ENCODE measurements around the gene OPTC. TPM values are rescaled to one million over a fixed set of nuclear protein-coding genes. Genes with fewer than 3 reads are reported as not detected.

The OPTC gene
- total RNA-seq, 5 donors from 2014 or later (not counting 1 experiment from before 2014, with no cell fraction given): not detected

- DNase-seq (no peak), ATAC-seq (replicated peaks in 1 of 4) (no peak)
- H3K27ac Mint-ChIP-seq: no peak overlapping the region
- 90% methylated on average over 1 of the region's 1 CpG for WGBS (ENCODE audit: insufficient coverage)
- H3K36me3 Mint-ChIP-seq: no peaks in the 10 kb centered on the region
- ChIA-PET POLR2A (no interaction called here), CTCF (no interaction called here)
- peaks cover 0 to 15% of the 10 kb centered on the region in 2 experiments for H3K27me3 ChIP-seq (replicated peaks in 1 of 2; ENCODE audit: control insufficient read depth in 2 of 2, extremely low read depth in 1 of 2, insufficient read depth in 2 of 2, low read length in 1 of 2)
- H3K9me3 ChIP-seq: no peaks in the 10 kb centered on the region
- H3K27me3 Mint-ChIP-seq: peaks cover 0 to 3% of the 10 kb centered on the region in 2 donors
- H3K4me3 ChIP-seq (ENCODE audit: control insufficient read depth in 1 of 2, extremely low read depth in 1 of 2, low read length in 1 of 2): no peak overlapping the region
- no peaks in the 10 kb centered on the region for H3K36me3 ChIP-seq (ENCODE audit: control insufficient read depth in 2 of 2, extremely low read depth in 1 of 2, insufficient read depth in 1 of 2, low read length in 1 of 2)
- H3K4me1 Mint-ChIP-seq: peaks cover 2 to 7% (median 5%) of the 10 kb centered on the region in 3 donors
- no peaks in the 10 kb centered on the region for H3K9me3 Mint-ChIP-seq
- H3K27ac ChIP-seq (ENCODE audit: low read length): no peak overlapping the region
- no peak overlapping the region for H3K4me3 Mint-ChIP-seq
- peaks cover 0 to 2% of the 10 kb centered on the region in 2 experiments for H3K4me1 ChIP-seq (ENCODE audit: control insufficient read depth in 1 of 2, extremely low read depth in 1 of 2, insufficient read depth in 2 of 2, low read length in 2 of 2)
Measured at GRCh38 chr1:203500279-203500678, 6.3 kb downstream of the OPTC start.

- Mint-ChIP-seq H3K4me1 (peaks cover 2 to 7% (median 5%) of the 10 kb centered on the region in 3 donors), H3K4me3 (no peak overlapping the region), H3K27me3 (peaks cover 0 to 3% of the 10 kb centered on the region in 2 donors), H3K27ac (no peak overlapping the region), H3K36me3 (no peaks in the 10 kb centered on the region), H3K9me3 (no peaks in the 10 kb centered on the region)
- Histone ChIP-seq H3K4me1 (ENCODE audit: control insufficient read depth in 1 of 2, extremely low read depth in 1 of 2, insufficient read depth in 2 of 2, low read length in 2 of 2) (peaks cover 0 to 2% of the 10 kb centered on the region in 2 experiments), H3K27ac (ENCODE audit: low read length) (no peak overlapping the region), H3K36me3 (ENCODE audit: control insufficient read depth in 2 of 2, extremely low read depth in 1 of 2, insufficient read depth in 1 of 2, low read length in 1 of 2) (no peaks in the 10 kb centered on the region), H3K4me3 (ENCODE audit: control insufficient read depth in 1 of 2, extremely low read depth in 1 of 2, low read length in 1 of 2) (no peak overlapping the region), H3K9me3 (no peaks in the 10 kb centered on the region), H3K27me3 (replicated peaks in 1 of 2; ENCODE audit: control insufficient read depth in 2 of 2, extremely low read depth in 1 of 2, insufficient read depth in 2 of 2, low read length in 1 of 2) (peaks cover 0 to 5% of the 10 kb centered on the region in 2 experiments)
- ATAC-seq (replicated peaks in 1 of 4) (no peak), DNase-seq (no peak)
- ChIA-PET POLR2A (interaction anchor here in 1 of 2 donors (0.5 kb wide), 1 partner anchor 342 kb away, joined by 7 read pairs; no protein-coding TSS in a partner anchor), CTCF (interaction anchor here (0.6 to 3.7 kb wide), 11 partner anchors 9 to 269 kb away, joined by 3 to 30 read pairs (median 3); partner anchors contain the start of gene ATP2B4 (in 1 of the 2))
- WGBS (ENCODE audit: insufficient coverage): 88% methylated on average over 2 of the region's 3 CpGs
Measured at GRCh38 chr1:203503836-203504235, 9.9 kb downstream of the OPTC start.

GRCh38 chr1:203504400-203505250 lies 10.7 kb downstream of the OPTC start:
- H3K27ac Mint-ChIP-seq: no peak overlapping the region
- CTCF ChIA-PET: interaction anchor here (0.6 to 3.7 kb wide), 16 partner anchors 8 to 624 kb away, joined by 3 to 30 read pairs (median 3); partner anchors contain the start of gene ATP2B4 (in 2 of the 2)
- no peak overlapping the region for H3K27ac ChIP-seq (ENCODE audit: low read length)
- peak; percentile 31 to 84 (median 65) for DNase-seq
- H3K4me1 Mint-ChIP-seq: peaks cover 2 to 7% (median 5%) of the 10 kb centered on the region in 3 donors
- H3K4me3 Mint-ChIP-seq: no peak overlapping the region
- H3K9me3 ChIP-seq: no peaks in the 10 kb centered on the region
- no peaks in the 10 kb centered on the region for H3K36me3 ChIP-seq (ENCODE audit: control insufficient read depth in 2 of 2, extremely low read depth in 1 of 2, insufficient read depth in 1 of 2, low read length in 1 of 2)
- WGBS (ENCODE audit: insufficient coverage): 25% methylated on average over 5 of the region's 12 CpGs
- peak; percentile 50 to 82 (median 66) for ATAC-seq (replicated peaks in 1 of 4)
- peaks cover 0 to 2% of the 10 kb centered on the region in 2 experiments for H3K4me1 ChIP-seq (ENCODE audit: control insufficient read depth in 1 of 2, extremely low read depth in 1 of 2, insufficient read depth in 2 of 2, low read length in 2 of 2)
- no peak overlapping the region for H3K4me3 ChIP-seq (ENCODE audit: control insufficient read depth in 1 of 2, extremely low read depth in 1 of 2, low read length in 1 of 2)
- H3K27me3 Mint-ChIP-seq: peaks cover 0 to 3% of the 10 kb centered on the region in 2 donors
- H3K9me3 Mint-ChIP-seq: no peaks in the 10 kb centered on the region
- H3K27me3 ChIP-seq (replicated peaks in 1 of 2; ENCODE audit: control insufficient read depth in 2 of 2, extremely low read depth in 1 of 2, insufficient read depth in 2 of 2, low read length in 1 of 2): peaks cover 0 to 5% of the 10 kb centered on the region in 2 experiments
- POLR2A ChIA-PET: interaction anchor here (0.5 to 0.7 kb wide), 2 partner anchors 342 to 491 kb away, joined by 3 to 7 read pairs; no protein-coding TSS in a partner anchor
- H3K36me3 Mint-ChIP-seq: no peaks in the 10 kb centered on the region

DNA sequence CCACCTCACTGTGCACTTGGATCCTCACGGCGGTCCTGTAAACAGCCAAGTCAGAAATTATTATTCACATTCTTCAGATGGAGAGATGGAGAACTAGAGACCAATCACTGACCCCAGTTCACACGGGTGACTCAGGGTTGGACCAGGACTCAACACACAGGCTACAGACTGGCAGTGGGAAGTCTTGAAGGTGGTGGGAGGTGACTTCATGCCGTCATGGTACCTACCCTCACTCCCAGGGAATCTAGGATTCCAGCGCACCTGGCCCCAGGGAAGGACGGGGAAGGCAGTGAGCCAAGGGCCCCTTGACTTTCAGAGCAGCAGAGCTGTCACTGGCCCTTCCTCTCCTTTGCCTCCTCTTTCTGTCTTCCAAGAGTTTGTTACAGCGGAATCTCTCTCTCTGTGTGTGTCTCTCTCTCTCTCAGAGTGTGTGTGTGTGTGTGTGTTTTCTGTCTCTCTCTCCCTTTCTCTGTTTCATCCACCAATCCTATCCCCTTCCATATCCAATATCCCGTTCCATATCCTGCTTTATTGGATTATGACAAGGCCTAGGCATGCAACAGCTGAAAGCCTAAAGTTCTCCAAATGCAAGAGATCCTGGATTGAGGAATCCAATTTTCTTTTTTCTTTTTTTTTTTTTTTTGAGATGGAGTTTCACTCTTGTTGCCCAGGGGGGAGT lies 11.7 kb downstream of the OPTC start:
- Mint-ChIP-seq H3K4me3 (no peak overlapping the region), H3K36me3 (no peaks in the 10 kb centered on the region), H3K27ac (no peak overlapping the region), H3K9me3 (no peaks in the 10 kb centered on the region), H3K27me3 (peaks cover 0 to 3% of the 10 kb centered on the region in 2 donors), H3K4me1 (peaks cover 4 to 8% (median 7%) of the 10 kb centered on the region in 3 donors)
- Histone ChIP-seq H3K4me3 (ENCODE audit: control insufficient read depth in 1 of 2, extremely low read depth in 1 of 2, low read length in 1 of 2) (no peak overlapping the region), H3K36me3 (ENCODE audit: control insufficient read depth in 2 of 2, extremely low read depth in 1 of 2, insufficient read depth in 1 of 2, low read length in 1 of 2) (no peaks in the 10 kb centered on the region), H3K27me3 (replicated peaks in 1 of 2; ENCODE audit: control insufficient read depth in 2 of 2, extremely low read depth in 1 of 2, insufficient read depth in 2 of 2, low read length in 1 of 2) (peaks cover 0 to 5% of the 10 kb centered on the region in 2 experiments), H3K9me3 (no peaks in the 10 kb centered on the region), H3K4me1 (ENCODE audit: control insufficient read depth in 1 of 2, extremely low read depth in 1 of 2, insufficient read depth in 2 of 2, low read length in 2 of 2) (peaks cover 0 to 2% of the 10 kb centered on the region in 2 experiments), H3K27ac (ENCODE audit: low read length) (no peak overlapping the region)
- ChIA-PET POLR2A (interaction anchor here in 1 of 2 donors (0.7 kb wide), 1 partner anchor 313 kb away, joined by 3 read pairs; no protein-coding TSS in a partner anchor), CTCF (interaction anchor here (0.6 to 3.7 kb wide), 12 partner anchors 120 to 875 kb away, joined by 3 to 30 read pairs (median 4); partner anchors contain the start of gene ATP2B4 (in 1 of the 2))
- 92% methylated on average over 2 of the region's 8 CpGs for WGBS (ENCODE audit: insufficient coverage)
- ATAC-seq (replicated peaks in 1 of 4): no peak
- no peak for DNase-seq

- WGBS (ENCODE audit: insufficient coverage): 89% methylated on average over 3 of the region's 6 CpGs
- Histone ChIP-seq H3K4me3 (ENCODE audit: control insufficient read depth in 1 of 2, extremely low read depth in 1 of 2, low read length in 1 of 2) (no peak overlapping the region), H3K36me3 (ENCODE audit: control insufficient read depth in 2 of 2, extremely low read depth in 1 of 2, insufficient read depth in 1 of 2, low read length in 1 of 2) (no peaks in the 10 kb centered on the region), H3K27me3 (replicated peaks in 1 of 2; ENCODE audit: control insufficient read depth in 2 of 2, extremely low read depth in 1 of 2, insufficient read depth in 2 of 2, low read length in 1 of 2) (peaks cover 0 to 5% of the 10 kb centered on the region in 2 experiments), H3K4me1 (ENCODE audit: control insufficient read depth in 1 of 2, extremely low read depth in 1 of 2, insufficient read depth in 2 of 2, low read length in 2 of 2) (peaks cover 0 to 2% of the 10 kb centered on the region in 2 experiments), H3K27ac (ENCODE audit: low read length) (no peak overlapping the region), H3K9me3 (no peaks in the 10 kb centered on the region)
- H3K27ac Mint-ChIP-seq: no peak overlapping the region
- POLR2A ChIA-PET: no interaction called here
- peaks cover 0 to 3% of the 10 kb centered on the region in 2 donors for H3K27me3 Mint-ChIP-seq
- CTCF ChIA-PET: interaction anchor here (0.6 to 3.7 kb wide), 4 partner anchors 36 to 194 kb away, joined by 3 to 30 read pairs (median 3); no protein-coding TSS in a partner anchor
- H3K4me1 Mint-ChIP-seq: peaks cover 7 to 13% (median 13%) of the 10 kb centered on the region in 3 donors
- H3K36me3 Mint-ChIP-seq: no peaks in the 10 kb centered on the region
- DNase-seq (no peak), ATAC-seq (replicated peaks in 1 of 4) (no peak)
- H3K9me3 Mint-ChIP-seq: no peaks in the 10 kb centered on the region
- no peak overlapping the region for H3K4me3 Mint-ChIP-seq
Measured at GRCh38 chr1:203506858-203507626, 13.1 kb downstream of the OPTC start.

Data from T-cell (primary cell).